OCI-LY7 (cell line): ENCODE data around the gene ANKRD13D. TPM values are rescaled to one million over a fixed set of nuclear protein-coding genes. Genes with fewer than 3 reads are reported as not detected.

Experiments
- BruUV-seq: library from RNA; stranded (reverse); fragments of 400-500 nt; replicated peaks from 2 replicates; lab custom pipeline; 2021; lab: Mats Ljungman, UMichigan
- CTCF ChIA-PET: fragments of 300-600 bp; sonication (Branson Sonifier 250); formaldehyde crosslinking; loops from one replicate; lab custom pipeline; 2022; ENCODE audit warnings: antibody characterized with exemption; ENCODE audit not compliant: unreplicated experiment; lab: Charles Lee
- POLR2A ChIA-PET: fragments of 300-600 bp; sonication (Branson Sonifier 250); formaldehyde crosslinking; loops from one replicate; lab custom pipeline; 2022; ENCODE audit warnings: antibody characterized with exemption; lab: Charles Lee
- DNase-seq: peaks from one replicate; pipeline ENCODE4 v3.0.0-alpha.2; 2015; ENCODE audit warnings: low spot score
- H2AFZ ChIP-seq: fragments of 200-600 bp; sonication (generic), shearing (Covaris generic); 2 replicates; pipeline ENCODE4 v1.6.1; 2014; ENCODE audit warnings: mild to moderate bottlenecking, antibody characterized with exemption, low read length, moderate library complexity
- H3K27ac ChIP-seq: fragments of 200-600 bp; sonication (generic); 2 replicates; pipeline ENCODE4 v1.5.1; 2014; ENCODE audit warnings: mixed run types, low read depth, mild to moderate bottlenecking, moderate library complexity, low read length, inconsistent platforms; ENCODE audit not compliant: poor library complexity, severe bottlenecking
- H3K36me3 ChIP-seq: fragments of 200-600 bp; sonication (generic); 2 replicates; pipeline ENCODE4 v1.6.1; 2014; ENCODE audit warnings: mild to moderate bottlenecking, antibody characterized with exemption, low read length, moderate library complexity, mixed read lengths; ENCODE audit not compliant: insufficient read depth
- H3K4me1 ChIP-seq: fragments of 200-600 bp; sonication (generic); 2 replicates; pipeline ENCODE4 v1.5.1; 2014; ENCODE audit warnings: mild to moderate bottlenecking, low read length; ENCODE audit not compliant: insufficient read depth, poor library complexity, severe bottlenecking
- H3K4me2 ChIP-seq: fragments of 200-600 bp; sonication (generic); 2 replicates; pipeline ENCODE4 v1.6.1; 2014; ENCODE audit warnings: mild to moderate bottlenecking, low read length
- H3K4me3 ChIP-seq: fragments of 200-600 bp; sonication (generic); 2 replicates; pipeline ENCODE4 v1.5.1; 2014; ENCODE audit warnings: mild to moderate bottlenecking, low read depth, low read length; ENCODE audit not compliant: poor library complexity, severe bottlenecking
- H3K79me2 ChIP-seq: fragments of 200-600 bp; sonication (generic); 2 replicates; pipeline ENCODE4 v1.6.1; 2016; ENCODE audit warnings: low read depth, mild to moderate bottlenecking, low read length, moderate library complexity, mixed read lengths; ENCODE audit not compliant: insufficient read depth
- H3K9me2 ChIP-seq: fragments of 200-600 bp; sonication (generic); 2 replicates; pipeline ENCODE4 v1.6.1; 2016; ENCODE audit warnings: mild to moderate bottlenecking, low read length, mixed read lengths; ENCODE audit not compliant: insufficient read depth
- H3K9me3 ChIP-seq: fragments of 200-600 bp; sonication (generic); 2 replicates; pipeline ENCODE4 v1.6.1; 2014; ENCODE audit warnings: mild to moderate bottlenecking, mixed run types, low read length, mixed read lengths
- H4K20me1 ChIP-seq: fragments of 200-600 bp; sonication (generic); 2 replicates; pipeline ENCODE4 v1.6.1; 2014; ENCODE audit warnings: mild to moderate bottlenecking, antibody characterized with exemption, low read length, moderate library complexity, mixed read lengths; ENCODE audit not compliant: insufficient read depth
- CTCF ChIP-seq: fragments of 200-600 bp; sonication (generic); conservative IDR thresholded peaks from 2 replicates; pipeline ENCODE4 v1.5.1; 2014; ENCODE audit warnings: mild to moderate bottlenecking, antibody characterized with exemption, low read length, moderate library complexity, mixed read lengths
- EZH2phosphoT487 ChIP-seq: fragments of 200-600 bp; sonication (generic); IDR thresholded peaks from 2 replicates; pipeline ENCODE4 v1.6.1; 2018; ENCODE audit warnings: low read depth, borderline replicate concordance, mild to moderate bottlenecking, mixed run types, antibody characterized with exemption, low read length, moderate library complexity, mixed read lengths
- intact Hi-C: fragments of 100-400 bp; cut with micrococcal nuclease; formaldehyde crosslinking; loops from one replicate; pipeline ENCODE4 v1.10.0; 2022; ENCODE audit not compliant: unreplicated experiment
- total RNA-seq, 2 experiments: library from RNA; depleted of rRNA in 1 of 2; stranded (reverse); fragments of >200 nt in 1 of 2; shearing (Covaris generic) in 1 of 2; gene quantifications; 2 replicates each; pipeline ENCODE4 v1.2.3, GENCODE V29; 2014 to 2022

The ANKRD13D gene
- total RNA-seq, 2 experiments from 2014 or later: 119 to 136 TPM

DNA sequence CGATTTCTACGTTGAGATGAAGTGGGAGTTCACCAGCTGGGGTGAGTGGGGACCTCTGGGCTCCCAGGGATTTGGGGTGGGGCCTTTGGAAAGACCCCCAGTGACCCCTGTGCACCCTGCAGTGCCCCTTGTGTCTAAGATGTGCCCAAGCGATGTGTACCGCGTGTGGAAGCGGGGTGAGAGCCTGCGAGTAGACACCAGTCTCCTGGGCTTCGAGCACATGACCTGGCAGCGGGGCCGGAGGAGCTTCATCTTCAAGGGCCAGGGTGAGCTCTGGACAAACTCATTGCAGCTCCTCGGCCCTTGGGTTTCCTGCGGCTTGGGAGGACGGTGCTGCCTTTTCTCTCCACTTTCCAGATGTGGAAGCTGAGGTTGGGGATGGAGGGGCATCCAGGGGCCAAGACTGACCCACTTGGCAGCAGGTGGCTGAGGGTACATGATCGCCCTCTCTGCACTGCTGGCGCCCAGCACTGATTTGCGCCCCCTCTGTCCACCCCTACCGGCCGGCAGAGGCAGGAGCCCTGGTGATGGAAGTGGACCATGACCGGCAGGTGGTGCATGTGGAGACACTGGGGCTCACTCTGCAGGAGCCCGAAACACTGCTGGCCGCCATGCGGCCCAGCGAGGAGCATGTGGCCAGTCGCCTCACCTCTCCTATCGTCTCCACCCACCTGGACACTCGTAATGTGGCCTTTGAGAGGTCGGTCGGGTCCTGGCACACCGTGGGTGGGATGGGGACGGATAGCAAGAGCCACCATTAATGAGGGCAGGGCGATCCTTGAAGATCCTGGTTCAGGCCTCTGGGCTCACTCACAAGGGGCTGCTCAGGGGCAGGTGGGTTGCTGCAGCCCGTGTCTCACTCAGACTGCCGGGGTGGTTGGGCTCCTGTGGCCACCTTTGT is 2.6 kb downstream of the ANKRD13D start:
- Histone ChIP-seq H2AFZ (no peak overlapping the region), H3K36me3 (peaks cover 83% of the 10 kb centered on the region), H3K79me2 (peaks cover 18% of the 10 kb centered on the region; the same call in 1 of the 2 replicates), H3K4me1 (peaks cover 39% of the 10 kb centered on the region), H3K4me2 (no peak overlapping the region), H3K4me3 (no peak overlapping the region), H4K20me1 (no peaks in the 10 kb centered on the region), H3K27ac (no peak overlapping the region), H3K9me2 (no peaks in the 10 kb centered on the region), H3K9me3 (peaks cover 28% of the 10 kb centered on the region)
- no peak for TF ChIP-seq CTCF
- TF ChIP-seq EZH2phosphoT487: no peak
- intact Hi-C loops: no loop called here
- no peak for DNase-seq
- POLR2A ChIA-PET: interaction anchor here (0.5 to 1.0 kb wide), 2 partner anchors 29 to 95 kb away, joined by 3 read pairs; no protein-coding TSS in a partner anchor
- CTCF ChIA-PET: interaction anchor here (0.6 kb wide), 1 partner anchor 88 kb away, joined by 3 read pairs; no protein-coding TSS in a partner anchor
- no TSS peak for BruUV-seq

GRCh38 chr11:67292671-67293070 is 3.6 kb downstream of the ANKRD13D start:
- H3K4me1 ChIP-seq: peaks cover 29% of the 10 kb centered on the region

More at GRCh38 chr11:67292671-67293070, 3.6 kb downstream of the ANKRD13D start:
- POLR2A ChIA-PET: no interaction called here
- peaks cover 28% of the 10 kb centered on the region for H3K9me3 ChIP-seq
- peak overlapping the region; percentile 10; the same call in 1 of the 2 replicates for H3K4me2 ChIP-seq
- intact Hi-C loops: no loop called here
- CTCF ChIA-PET: interaction anchor here (0.7 kb wide), 1 partner anchor 28 kb away, joined by 3 read pairs; no protein-coding TSS in a partner anchor
- no peak overlapping the region for H3K27ac ChIP-seq
- H3K79me2 ChIP-seq: peaks cover 18% of the 10 kb centered on the region; the same call in 1 of the 2 replicates
- H2AFZ ChIP-seq: no peak overlapping the region
- DNase-seq: no peak
- no peak overlapping the region for H3K4me3 ChIP-seq
- no peaks in the 10 kb centered on the region for H4K20me1 ChIP-seq
- H3K9me2 ChIP-seq: no peaks in the 10 kb centered on the region
- no TSS peak for BruUV-seq
- no peak for TF ChIP-seq EZH2phosphoT487
- TF ChIP-seq CTCF: no peak
- H3K36me3 ChIP-seq: peaks cover 82% of the 10 kb centered on the region
